ENCODE results near the gene CACHD1.

DNA sequence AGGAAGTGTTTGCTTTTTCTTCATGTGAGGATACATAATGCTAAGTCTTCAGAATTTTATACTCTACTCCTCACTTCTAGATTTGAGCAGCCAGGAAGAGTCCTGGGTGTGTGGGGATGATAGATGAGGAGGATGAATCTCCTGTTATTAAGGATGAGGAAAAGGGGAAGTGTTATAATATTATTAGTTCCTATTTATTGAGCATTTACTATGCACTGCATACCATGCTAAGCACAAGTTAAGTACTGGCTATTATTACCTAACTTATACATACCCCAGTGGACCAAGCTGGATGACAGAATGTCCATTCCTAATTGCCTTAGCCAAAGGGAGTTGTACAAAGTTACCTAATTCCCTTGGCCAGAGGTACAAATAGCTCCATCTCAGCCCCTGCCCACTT lies 19.8 kb downstream of the CACHD1 start:
- TF ChIP-seq, protein P1, sequence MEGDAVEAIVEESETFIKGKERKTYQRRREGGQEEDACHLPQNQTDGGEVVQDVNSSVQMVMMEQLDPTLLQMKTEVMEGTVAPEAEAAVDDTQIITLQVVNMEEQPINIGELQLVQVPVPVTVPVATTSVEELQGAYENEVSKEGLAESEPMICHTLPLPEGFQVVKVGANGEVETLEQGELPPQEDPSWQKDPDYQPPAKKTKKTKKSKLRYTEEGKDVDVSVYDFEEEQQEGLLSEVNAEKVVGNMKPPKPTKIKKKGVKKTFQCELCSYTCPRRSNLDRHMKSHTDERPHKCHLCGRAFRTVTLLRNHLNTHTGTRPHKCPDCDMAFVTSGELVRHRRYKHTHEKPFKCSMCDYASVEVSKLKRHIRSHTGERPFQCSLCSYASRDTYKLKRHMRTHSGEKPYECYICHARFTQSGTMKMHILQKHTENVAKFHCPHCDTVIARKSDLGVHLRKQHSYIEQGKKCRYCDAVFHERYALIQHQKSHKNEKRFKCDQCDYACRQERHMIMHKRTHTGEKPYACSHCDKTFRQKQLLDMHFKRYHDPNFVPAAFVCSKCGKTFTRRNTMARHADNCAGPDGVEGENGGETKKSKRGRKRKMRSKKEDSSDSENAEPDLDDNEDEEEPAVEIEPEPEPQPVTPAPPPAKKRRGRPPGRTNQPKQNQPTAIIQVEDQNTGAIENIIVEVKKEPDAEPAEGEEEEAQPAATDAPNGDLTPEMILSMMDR (IDR thresholded peaks at IDR 0.05) = no peak
- TF ChIP-seq POLR2A (IDR thresholded peaks at IDR 0.05) = no peak

All from gastroesophageal sphincter (tissue), 3 donors.